ENCODE measurements around the gene MUC5AC.
"Not testable (repeated sequence)": the region's sequence is repeated elsewhere in the genome, so short reads cannot be mapped to it uniquely, and the experiment has no call there.

The MUC5AC gene

DNA sequence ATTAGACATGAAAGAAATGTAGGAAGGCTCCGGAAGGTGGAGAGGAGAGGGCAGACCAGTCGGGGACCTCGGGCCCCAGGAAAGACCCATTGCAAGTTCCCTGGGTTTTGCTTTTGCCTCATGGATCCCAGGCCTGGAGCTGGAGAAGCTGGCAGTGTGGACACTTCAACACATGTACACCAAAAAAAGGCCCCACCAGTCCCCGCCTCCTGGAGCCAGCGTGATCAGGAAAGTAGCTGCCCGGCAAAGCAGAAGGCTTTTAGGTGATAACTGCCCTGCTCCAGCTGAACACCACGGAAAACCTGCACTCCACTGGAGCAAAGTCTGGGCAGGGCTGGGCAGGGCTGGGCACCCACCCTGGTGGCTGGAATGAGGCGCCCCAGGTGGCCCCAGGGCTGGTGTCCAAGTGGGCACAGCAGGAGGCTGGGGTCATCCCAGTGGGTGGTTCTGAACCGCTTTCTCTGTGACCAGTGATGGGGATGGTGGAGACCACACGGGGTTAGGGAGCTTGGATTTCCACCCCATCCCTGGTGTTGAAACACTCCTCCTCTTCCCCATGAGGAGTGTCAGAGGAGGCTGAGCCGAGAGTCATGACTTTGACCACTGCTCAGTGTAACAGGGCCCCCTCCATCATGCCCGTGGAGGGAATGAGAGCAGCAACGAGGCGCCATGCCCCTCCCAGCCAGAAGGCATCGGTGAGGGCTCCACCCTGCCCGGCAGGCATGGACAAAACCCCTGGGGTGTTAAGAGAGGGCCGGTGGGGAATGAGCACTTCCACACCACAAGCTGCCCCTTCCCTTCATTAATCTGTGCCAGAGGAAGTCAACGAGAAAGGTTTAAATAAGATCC, 16.9 kb upstream of the MUC5AC start:
- no peak for DNase-seq (ENCODE audit: low read depth, low spot score)

DNA sequence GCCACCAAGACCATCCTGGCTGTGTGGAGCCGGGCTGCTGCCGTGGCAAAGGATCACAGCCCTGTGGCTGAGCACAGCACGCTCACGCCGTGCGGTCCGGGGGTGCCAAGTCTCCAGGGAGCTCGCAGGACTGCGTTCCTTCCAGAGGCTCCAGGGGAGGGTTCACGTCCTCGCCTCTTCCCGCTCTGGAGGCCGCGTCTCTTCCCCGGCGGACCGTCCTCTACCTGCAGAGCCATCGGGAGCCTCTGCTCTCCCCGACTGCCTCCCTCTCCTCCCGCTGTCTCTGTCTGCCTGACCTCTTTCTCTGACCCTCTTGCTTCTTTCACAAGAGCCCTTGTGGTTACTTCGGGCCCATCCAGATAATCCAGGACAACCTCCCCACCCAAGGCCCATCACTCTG, 11.4 kb upstream of the MUC5AC start:
- no peak for DNase-seq (ENCODE audit: low read depth, low spot score)

DNA sequence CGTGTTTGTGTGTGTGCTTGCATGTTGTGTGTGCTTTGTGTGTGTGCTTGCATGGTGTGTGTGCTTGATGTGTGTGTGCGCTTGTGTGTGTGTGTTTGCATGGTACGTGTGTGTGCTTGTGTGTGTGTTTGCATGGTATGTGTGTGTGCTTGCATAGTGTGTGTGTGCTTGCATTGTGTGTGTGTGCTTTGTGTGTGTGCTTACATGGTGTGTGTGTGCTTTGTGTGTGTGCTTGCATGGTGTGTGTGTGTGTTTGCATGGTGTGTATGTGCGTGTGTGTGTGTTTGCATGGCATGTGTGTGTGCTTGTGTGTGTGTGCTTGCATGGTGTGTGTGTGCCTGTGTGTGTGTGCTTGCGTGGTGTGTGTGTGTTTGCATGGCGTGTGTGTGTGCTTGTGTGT, 10.0 kb upstream of the MUC5AC start:
- DNase-seq (ENCODE audit: low read depth, low spot score), result no peak

DNA sequence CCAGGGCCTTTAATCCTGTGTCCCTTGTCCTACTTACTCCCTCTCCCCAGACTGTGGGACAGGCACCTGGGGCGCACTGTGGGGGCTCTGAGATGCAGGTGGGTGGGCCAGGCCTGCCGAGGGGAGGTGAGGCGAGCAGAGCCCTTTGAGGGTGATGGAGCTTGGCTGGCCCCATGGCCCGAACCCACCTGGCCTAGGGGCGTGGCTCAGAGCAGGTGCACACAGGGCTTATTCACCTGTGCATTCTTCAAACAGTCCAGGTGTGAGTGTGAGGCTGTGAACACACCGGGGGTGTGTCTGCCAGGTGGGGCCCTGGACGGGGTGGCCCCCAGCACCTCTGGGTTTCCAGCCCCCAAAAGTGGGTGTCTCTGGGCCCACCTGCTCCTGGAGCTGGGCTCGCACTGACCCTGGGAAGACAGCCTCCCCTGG, 9.0 kb upstream of the MUC5AC start:
- no peak for DNase-seq (ENCODE audit: low read depth, low spot score)

DNA sequence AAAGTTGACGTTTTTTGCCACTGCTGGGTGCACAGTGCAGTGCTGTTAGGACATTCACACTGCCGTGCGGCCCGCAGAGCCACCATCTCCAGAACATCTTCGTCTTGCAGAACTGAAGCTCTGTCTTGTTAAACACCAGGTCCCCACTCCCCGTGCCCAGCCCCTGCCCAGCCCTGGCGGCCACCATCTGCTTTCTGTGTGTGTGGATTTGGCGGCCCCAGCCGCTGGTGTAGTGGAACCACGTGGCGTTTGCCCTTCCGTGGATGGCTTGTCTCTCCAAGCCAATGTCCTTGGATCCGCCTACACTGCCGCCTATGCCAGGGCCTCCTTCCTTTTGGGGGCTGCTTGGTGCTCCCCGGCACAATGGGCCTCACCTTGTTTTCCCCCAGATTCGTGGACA, 8.2 kb upstream of the MUC5AC start:
- no peak for DNase-seq (ENCODE audit: low read depth, low spot score)

DNA sequence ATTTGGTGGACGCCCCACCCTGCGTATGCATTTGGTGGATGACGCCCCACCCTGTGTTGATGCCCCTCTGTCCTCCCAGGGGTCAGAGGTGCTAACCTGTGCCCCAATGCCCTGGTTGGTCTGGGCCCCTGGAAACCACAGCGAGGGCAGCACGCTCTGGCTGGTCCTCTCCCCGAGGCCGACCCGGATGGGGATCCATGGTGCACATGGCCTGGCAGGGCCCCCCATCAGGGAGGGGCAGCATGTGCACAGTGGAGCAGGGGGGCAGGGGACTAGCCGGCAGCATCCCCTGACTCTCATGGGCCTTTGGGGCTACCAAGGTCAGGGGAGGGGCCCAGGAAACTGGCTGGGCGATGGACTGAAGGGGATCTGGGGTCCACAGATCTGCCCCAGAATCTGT, 7.6 kb upstream of the MUC5AC start:
- DNase-seq (ENCODE audit: low read depth, low spot score), result no peak

DNA sequence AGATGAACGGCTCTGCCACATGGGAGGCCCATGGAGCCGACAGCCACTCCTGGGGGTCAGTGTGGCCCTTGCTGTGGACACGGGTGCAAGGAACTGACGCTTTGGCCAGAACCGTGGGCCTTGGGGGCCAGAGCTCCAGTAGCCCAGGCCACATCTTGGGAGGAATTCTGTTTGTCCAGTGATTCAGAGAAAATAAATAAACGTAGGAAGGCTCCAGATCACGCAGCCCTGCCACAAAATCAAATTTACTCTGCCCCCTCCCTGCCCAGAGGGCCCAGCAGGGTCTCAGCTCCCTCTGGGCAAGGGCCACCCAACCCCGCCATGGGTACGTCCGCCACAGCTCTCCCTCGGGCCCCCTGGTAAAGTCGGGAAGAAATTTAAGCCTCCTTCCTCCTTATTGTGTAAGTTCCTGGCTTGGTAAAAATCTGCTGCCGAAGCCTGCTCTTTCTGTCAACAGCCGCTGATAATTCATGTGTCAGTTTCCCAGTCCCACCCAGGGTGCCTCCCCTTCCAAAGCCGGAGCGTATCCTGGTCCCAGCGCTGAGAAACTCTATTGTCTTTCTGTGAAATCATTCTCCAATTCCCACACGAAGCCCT, 6.9 kb upstream of the MUC5AC start:
- DNase-seq (ENCODE audit: low read depth, low spot score), result no peak

DNA sequence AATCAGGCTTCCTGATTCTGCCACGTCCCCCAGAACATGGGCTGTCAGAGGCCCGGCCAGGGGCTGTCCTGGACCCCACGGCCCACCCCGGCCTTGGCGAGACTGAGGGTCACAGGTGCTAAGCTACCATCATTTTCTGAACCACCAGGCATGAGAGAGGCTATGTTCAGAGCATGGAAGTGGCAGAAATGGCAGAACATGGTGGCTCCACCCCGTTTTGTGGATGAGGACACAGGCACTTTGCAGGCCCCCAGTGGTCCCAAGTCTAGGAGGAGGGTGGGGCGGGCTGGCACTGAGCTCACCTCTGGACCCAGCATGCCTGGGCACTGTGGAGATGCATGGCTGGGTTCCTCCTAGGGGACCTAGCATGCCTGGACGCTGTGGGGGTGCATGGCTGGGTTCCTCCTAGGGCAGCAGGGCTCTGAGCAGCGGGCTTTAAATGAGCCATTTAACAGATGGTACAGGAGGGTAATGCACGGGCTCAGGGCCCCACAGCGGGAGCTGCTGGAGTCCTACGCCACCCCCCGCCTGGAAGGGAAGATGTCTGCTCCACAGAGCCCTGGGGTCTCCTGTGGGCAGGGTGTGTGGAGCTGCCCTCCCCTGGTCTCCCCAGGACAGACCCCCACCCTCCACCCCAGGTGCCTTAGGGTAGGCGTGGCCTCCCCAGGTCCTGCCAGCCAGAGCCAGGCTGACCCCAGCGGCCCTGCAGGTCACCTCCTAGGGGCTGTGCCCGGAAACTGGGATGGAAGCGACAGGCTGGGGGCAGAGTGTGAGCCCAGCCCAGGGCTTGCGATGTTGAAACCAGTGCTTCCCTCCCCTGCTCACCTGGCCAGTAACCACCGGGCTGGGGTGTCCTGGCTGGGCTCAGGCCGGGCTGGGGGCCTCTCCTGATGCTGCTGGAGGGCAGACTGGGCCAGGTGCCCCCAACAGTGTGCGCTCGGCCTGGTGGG, 6.1 kb upstream of the MUC5AC start:
- DNase-seq (ENCODE audit: low read depth, low spot score), result no peak

DNA sequence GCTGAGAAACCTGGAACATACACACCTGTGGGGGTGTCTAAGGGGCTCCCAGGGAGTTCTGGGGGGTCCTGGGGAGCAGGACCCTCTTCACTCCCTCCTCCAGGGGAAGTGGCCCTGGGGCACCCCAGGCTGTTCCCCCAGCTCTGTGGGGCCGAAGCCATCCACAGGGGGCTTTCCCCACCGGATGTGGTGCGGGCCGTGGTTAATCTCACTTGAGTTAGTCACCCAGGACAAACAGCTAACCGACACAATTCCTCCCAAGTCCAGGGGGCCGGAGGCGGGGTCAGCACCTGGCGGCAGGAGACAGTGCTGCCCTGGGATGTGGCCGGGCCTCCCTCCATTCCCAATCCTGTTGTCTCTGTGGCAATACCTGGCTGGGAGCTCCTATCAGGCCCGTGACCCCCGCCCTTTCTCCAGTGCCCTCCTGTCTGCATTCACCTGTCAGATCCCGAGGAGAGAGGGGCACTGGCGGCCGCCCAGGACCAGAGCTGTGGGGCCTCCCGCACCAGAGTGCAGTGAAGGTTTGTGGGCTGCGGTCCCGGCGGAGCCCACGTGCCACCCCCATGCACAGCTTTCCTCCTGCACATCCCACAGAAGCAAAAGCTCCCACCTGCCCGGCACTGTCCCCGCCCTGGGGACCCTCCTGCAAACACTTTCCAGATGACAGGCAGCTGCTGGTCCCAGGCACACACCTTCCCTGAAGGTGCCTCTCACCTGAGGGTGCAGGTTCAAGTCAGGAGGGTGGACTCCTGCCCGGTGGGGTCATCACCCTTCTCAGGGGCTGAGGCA, 5.2 kb upstream of the MUC5AC start:
- no peak for DNase-seq (ENCODE audit: low read depth, low spot score)

DNA sequence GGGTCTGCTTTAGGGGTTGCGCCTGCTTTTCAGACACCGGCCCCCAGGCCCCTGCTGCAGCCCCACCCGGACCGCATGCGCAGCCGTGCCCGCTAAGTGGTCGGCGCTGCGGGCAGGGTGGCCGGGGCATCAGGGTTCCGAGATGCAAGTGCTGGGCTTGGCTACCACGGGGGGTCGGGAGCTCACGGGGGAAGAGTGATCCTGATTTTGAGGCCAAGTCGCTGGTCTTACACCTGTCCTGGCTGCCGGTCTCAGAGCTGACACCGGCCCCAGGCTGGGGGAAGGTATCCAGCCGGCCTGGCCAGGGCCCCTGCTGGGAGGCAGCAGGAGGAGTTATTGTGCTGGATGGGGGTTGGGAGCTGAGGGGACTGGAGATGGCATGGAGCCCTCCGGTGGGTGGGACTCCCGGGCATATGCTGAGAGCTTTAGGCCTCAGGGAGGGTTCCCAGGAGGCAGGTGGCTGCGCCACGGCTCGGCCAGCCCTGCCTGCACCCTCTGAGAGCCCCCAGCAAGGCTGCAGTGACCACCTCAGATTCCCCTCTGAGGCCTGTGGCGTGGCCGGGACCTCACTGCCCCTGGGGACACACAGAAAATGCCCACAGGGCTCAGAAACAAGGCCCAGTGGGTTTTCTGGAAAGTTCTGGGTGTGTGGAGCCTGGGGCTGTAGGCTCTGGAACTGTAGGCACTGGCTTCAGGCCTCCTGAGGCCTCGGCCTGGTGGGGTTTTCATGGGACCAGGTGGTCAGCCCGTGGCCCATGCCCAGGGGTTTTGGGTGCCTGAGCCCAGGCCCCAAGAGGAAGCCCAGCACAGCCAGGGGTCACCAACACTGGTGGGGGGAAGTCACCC, 4.4 kb upstream of the MUC5AC start:
- no peak for DNase-seq (ENCODE audit: low read depth, low spot score)

DNA sequence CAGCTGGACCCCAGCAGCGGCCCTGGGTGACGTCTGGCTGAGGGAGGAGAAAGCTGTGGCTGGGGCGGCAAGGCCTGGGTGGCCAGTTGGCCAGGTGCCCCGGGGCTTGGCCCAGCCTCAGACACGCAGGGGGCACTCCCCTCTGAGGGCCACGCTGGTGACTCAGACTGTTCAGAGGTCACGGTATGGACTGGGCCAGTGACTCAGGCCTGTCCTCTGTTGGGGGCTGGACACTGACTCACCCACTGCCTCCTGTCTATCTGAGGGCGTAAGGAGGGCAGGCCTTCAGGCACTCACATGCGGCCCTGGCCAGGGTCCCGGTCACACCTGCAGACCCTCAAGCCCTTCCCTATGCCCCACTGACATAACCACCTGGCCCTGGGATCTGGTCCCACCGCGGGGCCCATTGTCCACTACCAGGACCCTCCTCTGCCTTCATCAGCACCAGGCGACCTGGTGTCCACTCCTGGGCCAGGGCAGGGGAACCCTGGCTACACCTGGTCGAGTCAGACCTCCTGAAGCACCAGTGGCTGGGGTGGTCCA, 3.7 kb upstream of the MUC5AC start:
- peak; percentile 39 for DNase-seq (ENCODE audit: low read depth, low spot score)

DNA sequence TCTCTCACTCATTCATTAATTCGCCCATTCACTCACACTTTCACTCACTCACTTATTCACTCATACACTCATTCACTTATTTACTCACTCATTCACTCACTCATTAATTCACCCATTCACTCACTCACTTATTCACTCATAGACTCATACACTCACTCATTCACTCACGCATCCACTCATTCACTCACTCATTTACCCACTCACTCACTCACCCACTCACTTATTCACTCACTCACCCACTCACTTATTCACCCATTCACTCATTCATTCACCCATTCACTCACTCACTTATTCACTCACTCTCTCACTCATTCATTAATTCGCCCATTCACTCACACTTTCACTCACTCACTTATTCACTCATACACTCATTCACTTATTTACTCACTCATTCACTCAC, 3.1 kb upstream of the MUC5AC start:
- not testable (repeated sequence) for DNase-seq (ENCODE audit: low read depth, low spot score)

DNA sequence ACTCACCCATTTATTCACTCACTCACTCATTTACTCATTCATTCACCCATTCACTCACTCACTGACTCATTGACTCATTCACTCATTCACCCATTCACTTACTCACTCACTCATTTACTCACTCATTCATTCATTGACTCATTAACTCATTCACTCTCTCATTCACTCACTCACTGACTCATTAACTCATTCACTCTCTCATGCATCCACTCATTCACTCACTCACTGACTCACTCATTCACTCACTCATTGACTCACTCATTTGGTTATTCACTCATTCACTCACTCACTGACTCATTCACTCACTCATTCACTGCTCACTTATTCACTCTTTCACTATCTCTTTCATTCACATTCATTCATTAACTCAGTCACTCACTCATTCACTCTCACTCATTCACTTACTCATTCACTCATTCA, 2.5 kb upstream of the MUC5AC start:
- DNase-seq (ENCODE audit: low read depth, low spot score), result no peak

DNA sequence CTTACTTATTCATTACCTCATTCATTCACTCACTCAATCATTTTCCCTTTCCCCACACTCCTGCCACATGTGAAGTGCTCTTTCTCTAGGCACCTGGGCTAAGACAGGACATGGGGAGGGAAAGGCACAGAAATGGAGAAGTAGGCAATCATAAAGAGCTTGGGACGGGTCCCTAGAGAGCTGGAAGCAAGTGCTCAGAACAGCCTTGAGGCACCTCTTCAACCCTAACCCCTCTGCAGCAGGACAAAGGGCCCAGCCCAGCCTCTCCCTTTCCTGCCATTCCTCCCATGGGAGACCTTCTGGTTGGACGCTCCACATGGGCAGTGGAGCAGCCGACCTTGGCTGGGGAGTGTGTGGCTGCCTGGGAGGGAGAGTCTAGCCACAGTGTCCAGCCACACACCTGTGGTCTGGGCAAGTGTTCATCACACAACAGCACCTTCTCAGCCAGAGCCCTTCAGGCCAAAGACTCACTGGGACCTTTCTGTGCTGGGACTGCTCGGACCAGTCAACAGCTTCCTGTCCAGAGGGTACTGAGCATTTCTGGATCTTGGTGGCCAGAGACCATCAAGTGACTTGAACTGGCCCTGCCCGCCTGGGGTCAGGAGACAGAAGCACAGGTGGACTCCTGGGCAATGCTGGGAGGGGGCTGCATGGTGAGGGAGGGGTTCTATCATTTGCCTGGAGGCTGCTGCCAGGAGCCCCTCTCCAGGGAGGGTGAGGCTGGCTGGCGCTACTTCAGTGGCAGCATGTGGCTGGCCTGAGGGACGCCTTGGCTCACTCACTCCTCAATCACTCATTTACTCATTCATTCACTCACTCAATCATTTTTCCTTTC, 1.0 kb upstream of the MUC5AC start:
- DNase-seq (ENCODE audit: low read depth, low spot score), result no peak

DNA sequence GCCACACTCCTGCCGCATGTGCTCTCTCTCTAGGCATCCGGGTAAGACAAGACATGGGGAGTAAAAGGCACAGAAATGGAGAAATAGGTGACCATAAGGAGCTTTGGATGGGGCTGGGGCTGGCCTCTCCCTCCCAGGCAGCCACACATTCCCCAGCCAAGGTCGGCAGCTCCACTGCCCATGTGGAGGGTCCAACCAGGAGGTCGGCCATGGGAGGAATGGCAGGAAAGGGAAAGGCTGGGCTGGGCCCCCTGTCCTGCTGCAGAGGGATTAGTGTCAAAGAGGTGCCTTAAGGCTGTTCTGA, 460 bp upstream of the MUC5AC start:
- DNase-seq (ENCODE audit: low read depth, low spot score), result no peak

DNA sequence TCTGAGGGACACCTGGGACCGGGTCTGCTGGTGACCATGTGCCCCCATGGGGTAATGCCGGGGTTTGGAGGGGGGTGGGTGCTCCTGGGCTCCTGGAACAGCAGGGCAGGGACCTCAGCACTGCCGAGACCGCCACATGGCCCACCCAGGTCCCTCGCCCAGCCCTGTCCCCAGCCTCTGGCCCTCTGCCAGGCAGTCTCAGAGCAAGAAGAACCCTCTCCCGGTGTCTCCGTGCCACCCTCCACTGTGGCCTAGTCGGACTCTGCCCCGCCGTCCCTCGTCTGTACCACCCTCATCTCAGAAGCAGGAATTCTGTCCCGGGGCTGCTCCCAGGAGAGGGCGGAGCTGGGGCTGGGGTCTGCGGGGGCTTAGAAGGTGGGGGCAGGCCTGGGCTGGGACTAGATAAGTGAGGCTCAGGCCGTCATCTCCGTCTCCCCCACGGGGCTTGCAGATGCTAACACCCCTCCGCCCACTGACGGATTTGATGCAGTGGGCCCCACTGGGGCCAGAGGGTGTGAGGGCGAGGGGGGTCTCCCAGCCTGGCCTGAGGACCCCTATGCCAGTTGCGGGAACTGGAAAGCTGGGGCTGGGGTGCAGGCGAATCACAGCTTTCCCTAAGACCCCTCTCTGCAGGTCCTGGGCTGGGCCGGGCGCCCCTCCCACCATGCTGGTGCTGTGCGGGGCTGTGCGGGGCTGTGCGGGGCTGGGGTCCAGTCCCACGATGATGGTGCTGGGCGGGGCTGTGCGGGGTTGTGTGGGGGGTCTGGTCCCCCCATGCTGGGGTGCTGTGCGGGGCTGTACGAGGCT, 1.1 kb downstream of the MUC5AC start:
- DNase-seq (ENCODE audit: low read depth, low spot score), result no peak

DNA sequence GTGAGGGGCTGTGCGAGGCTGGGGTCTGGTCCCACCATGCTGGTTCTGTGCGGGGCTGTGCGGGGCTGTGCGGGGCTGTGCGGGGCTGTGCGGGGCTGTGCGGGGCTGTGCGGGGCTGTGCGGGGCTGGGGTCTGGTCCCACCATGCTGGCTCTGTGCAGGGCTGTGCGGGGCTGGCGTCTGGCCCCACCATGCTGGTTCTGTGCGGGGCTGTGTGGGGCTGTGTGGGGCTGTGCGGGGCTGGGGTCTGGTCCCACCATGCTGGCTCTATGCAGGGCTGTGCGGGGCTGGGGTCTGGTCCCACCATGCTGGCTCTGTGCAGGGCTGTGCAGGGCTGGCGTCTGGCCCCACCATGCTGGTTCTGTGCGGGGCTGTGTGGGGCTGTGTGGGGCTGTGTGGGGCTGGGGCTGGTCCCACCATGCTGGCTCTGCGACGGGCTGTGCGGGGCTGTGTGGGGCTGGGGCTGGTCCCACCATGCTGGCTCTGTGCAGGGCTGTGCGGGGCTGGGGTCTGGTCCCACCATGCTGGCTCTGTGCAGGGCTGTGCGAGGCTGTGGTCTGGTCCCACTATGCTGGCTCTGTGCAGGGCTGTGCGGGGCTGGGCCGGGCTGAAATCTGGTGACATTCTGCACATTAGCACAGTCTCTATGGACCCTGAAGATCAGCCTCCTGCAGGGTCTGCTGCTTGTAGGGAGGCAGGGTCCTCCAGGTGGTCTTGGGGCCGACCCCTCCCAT, 1.9 kb downstream of the MUC5AC start:
- not testable (repeated sequence) for DNase-seq (ENCODE audit: low read depth, low spot score)
